WTC11 (cell line): Measurements from ENCODE around the gene PTPRN2.

ENCODE experiments used
- AFF4 ChIP-seq: sonication (generic); formaldehyde crosslinking; IDR thresholded peaks from 2 replicates; pipeline ENCODE4 v1.8.1; 2023; ENCODE audit warnings: mild to moderate bottlenecking, missing genetic modification reagents, borderline replicate concordance
- ATF3 ChIP-seq: sonication (generic); formaldehyde crosslinking; conservative IDR thresholded peaks from 2 replicates; pipeline ENCODE4 v1.8.1; 2022; ENCODE audit warnings: mild to moderate bottlenecking, missing genetic modification reagents
- CTCF ChIP-seq: fragments of 200-600 bp; IDR thresholded peaks from 2 replicates; pipeline ENCODE4 v1.8.0; 2022; ENCODE audit warnings: antibody characterized with exemption
- E2F5 ChIP-seq: sonication (generic); formaldehyde crosslinking; IDR thresholded peaks from 2 replicates; pipeline ENCODE4 v1.8.1; 2022; ENCODE audit warnings: mild to moderate bottlenecking, moderate library complexity, missing genetic modification reagents
- FOXJ3 ChIP-seq: sonication (generic); formaldehyde crosslinking; IDR thresholded peaks from 2 replicates; pipeline ENCODE4 v1.9.0; 2021; ENCODE audit warnings: missing genetic modification reagents, mild to moderate bottlenecking, borderline replicate concordance
- NFYB ChIP-seq: sonication (generic); formaldehyde crosslinking; conservative IDR thresholded peaks from 2 replicates; pipeline ENCODE4 v1.8.0; 2022; ENCODE audit warnings: low read depth, missing genetic modification reagents
- TCF7 ChIP-seq: sonication (generic); formaldehyde crosslinking; IDR thresholded peaks from 2 replicates; pipeline ENCODE4 v1.8.0; 2022; ENCODE audit warnings: mild to moderate bottlenecking, low read depth, missing genetic modification reagents, moderate library complexity
- TEAD1 ChIP-seq: sonication (generic); formaldehyde crosslinking; IDR thresholded peaks from 2 replicates; pipeline ENCODE4 v1.8.0; 2022; ENCODE audit warnings: mild to moderate bottlenecking, missing genetic modification reagents
- ZBTB43 ChIP-seq: sonication (generic); formaldehyde crosslinking; IDR thresholded peaks from 2 replicates; pipeline ENCODE4 v1.8.1; 2023; ENCODE audit warnings: mild to moderate bottlenecking, missing genetic modification reagents
- ZNF138 ChIP-seq: sonication (generic); formaldehyde crosslinking; conservative IDR thresholded peaks from 2 replicates; pipeline ENCODE4 v1.8.1; 2022; ENCODE audit warnings: mild to moderate bottlenecking, moderate library complexity, missing genetic modification reagents

- no peak for TF ChIP-seq ATF3 (CRISPR knock-in tag)
- TF ChIP-seq NFYB (CRISPR knock-in tag): no peak
- no peak for TF ChIP-seq E2F5 (CRISPR knock-in tag)
- no peak for TF ChIP-seq TCF7 (CRISPR knock-in tag)
- no peak for TF ChIP-seq CTCF
- no peak for TF ChIP-seq TEAD1 (CRISPR knock-in tag)
- no peak for TF ChIP-seq ZBTB43
- TF ChIP-seq FOXJ3: no peak
- TF ChIP-seq AFF4 (CRISPR knock-in tag): no peak
- no peak for TF ChIP-seq ZNF138 (CRISPR knock-in tag)
Observed at GRCh38 chr7:157523371-157523765, 1064.3 kb downstream of the PTPRN2 start.
